HG02798 (cell line): ENCODE measurements around the gene AGBL2.
"Not testable (repeated sequence)": the region's sequence is repeated elsewhere in the genome, so short reads cannot be mapped to it uniquely, and the experiment has no call there.

Experiments used
- ATAC-seq: cut with Tn5 transposase; IDR thresholded peaks from one replicate; pipeline ENCODE4 v1.9.1; 2021; ENCODE audit warnings: mild to moderate bottlenecking; ENCODE audit not compliant: unreplicated experiment, poor library complexity

AGBL2 gene, protein sequence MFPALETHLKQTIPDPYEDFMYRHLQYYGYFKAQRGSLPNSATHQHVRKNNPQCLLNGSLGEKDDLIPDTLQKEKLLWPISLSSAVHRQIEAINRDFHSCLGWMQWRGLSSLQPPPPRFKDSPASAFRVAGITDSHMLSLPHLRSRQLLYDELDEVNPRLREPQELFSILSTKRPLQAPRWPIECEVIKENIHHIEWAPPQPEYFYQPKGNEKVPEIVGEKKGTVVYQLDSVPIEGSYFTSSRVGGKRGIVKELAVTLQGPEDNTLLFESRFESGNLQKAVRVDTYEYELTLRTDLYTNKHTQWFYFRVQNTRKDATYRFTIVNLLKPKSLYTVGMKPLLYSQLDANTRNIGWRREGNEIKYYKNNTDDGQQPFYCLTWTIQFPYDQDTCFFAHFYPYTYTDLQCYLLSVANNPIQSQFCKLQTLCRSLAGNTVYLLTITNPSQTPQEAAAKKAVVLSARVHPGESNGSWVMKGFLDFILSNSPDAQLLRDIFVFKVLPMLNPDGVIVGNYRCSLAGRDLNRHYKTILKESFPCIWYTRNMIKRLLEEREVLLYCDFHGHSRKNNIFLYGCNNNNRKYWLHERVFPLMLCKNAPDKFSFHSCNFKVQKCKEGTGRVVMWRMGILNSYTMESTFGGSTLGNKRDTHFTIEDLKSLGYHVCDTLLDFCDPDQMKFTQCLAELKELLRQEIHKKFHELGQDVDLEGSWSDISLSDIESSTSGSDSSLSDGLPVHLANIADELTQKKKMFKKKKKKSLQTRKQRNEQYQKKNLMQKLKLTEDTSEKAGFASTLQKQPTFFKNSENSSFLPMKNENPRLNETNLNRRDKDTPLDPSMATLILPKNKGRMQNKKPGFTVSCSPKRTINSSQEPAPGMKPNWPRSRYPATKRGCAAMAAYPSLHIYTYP

DNA sequence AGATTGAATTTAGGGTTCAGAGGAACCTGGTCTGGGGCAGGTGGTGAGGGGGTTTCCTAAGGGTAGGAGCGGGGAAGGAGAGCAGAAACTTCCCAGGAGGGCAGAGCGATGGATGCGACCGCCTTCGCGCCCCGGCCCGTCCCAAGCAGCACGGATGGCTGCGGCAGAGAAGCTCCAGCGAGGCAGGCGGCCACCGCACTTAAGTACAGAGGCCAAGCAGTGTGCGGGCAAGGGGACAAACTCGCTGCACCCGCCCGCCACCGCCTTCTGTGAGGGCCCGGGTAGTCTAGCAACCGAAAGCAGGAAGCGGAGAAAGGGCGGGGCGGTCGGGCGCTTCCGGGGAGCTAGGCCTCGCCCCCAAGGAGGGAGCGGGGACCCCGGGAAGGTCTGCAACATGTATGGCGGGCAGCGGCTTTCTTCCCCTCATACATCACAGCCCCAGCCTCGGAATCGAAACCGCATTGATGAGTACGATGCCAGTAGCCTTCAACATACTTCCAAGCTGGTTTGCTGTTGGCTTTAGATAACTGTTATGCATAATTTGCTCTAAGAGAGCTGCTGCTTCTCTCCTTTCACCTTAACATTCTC, at the start of gene AGBL2:
Gene AGBL2 (minus strand): TSS at position 288 of the 588 bp plus-strand sequence. CDS start 719 bp downstream, outside the sequence.
- peak; percentile 99 for ATAC-seq

DNA sequence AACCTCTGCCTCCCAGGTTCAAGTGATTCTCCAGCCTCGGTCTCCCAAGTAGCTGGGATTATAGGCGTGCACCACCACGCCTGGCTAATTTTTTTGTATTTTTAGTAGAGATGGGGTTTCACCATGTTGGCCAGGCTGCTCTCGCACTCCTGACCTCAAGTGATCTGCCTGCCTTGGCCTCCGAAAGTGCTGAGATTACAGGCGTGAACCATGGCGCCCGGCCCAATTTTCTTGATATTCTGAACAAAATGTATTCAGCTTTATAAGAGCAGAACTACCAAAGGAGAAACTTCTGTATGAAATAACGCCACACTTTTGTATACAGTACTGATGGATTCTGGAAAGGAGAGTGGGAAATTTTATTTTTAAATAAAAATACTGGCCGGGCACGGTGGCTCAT, 44.1 kb upstream of the AGBL2 start:
- not testable (repeated sequence) for ATAC-seq

DNA sequence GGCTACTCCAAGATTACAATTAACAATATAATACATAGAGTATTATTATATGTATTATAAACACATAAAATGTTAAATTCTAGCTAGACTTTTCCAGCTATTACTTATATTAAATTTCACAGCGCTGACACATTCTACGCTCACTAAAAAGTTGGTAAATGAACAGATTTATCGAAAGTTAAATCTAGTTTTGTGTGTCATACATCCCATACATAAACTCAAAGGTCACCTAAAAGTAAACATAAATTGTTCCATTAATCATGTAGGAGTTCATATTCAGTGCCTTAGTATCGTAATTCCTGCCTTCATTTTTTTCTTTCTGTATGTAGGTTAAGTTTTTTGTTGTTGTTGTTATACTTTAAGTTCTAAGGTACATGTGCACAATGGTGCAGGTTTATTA, 41.0 kb upstream of the AGBL2 start:
- no peak for ATAC-seq

DNA sequence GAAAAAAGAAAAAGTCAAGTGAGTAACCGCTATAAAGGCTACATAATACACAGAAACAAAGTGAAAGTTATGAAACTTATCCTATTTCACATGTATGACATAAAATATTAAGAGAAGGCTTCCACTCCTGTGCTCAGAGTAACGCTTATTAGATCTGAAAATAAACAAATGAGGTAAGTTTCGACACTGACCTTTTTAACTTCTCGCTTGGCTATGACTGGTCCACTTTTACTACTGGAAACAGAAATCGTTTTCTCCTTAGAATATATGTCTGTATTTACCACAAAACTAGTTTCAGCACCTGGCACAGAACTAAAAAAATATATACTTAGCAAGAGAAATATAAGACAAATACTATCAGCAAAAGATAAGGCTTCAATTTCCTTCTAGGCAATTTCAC, 35.6 kb upstream of the AGBL2 start:
- ATAC-seq: no peak

DNA sequence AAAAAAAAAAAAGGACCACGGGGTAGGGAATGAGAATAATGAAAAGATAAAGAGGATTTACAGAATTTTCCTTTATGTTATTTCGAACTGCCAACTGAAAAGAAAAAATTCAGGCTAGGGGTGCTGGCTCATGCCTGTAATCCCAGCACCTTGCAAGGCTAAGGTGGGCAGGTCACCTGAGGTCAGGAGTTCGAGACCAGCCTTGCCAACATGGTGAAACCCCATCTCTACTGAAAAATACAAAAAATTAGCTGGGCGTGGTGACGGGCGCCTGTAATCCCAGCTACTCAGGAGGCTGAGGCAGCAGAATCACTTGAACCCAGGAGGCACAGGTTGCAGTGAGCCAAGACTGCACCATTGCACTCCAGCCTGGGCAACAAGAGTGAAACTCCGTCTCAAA, 27.3 kb upstream of the AGBL2 start:
- not testable (repeated sequence) for ATAC-seq

DNA sequence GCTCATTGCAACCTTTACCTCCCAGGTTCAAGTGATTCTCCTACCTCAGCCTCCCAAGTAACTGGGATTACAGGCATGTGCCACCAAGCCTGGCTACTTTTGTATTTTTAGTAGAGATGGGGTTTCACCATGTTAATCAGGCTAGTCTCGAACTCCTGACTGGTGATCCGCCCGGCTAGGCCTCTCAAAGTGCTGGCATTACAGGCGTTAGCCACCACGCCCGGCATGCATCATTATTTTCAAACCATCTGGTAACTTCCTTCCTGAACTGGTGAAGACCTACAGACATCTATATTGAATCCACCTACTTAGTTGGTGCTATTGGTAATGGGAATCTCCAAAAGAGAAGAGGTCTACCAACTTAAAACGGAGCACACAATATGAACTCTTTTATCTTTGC, 22.6 kb upstream of the AGBL2 start:
- not testable (repeated sequence) for ATAC-seq

DNA sequence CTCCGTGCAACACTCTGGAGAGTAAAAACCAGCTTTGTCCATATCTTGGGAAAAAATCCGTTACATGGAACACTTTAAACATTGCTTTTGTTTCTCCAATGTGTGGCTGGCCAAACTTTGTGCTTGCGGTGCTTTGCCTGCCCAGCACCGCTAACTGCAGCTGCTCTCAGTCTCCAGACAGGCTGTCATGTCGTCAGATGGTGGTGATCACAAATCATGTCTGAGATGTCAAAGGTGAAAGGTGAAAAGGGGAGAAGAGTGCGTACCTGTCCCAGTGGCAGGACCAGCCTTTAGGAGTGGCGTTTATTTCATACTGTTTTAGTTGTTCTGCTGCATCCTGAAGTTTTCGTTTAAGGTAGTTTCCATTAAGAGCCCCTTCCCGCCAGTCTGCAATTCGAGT, 17.1 kb upstream of the AGBL2 start:
- ATAC-seq: no peak

DNA sequence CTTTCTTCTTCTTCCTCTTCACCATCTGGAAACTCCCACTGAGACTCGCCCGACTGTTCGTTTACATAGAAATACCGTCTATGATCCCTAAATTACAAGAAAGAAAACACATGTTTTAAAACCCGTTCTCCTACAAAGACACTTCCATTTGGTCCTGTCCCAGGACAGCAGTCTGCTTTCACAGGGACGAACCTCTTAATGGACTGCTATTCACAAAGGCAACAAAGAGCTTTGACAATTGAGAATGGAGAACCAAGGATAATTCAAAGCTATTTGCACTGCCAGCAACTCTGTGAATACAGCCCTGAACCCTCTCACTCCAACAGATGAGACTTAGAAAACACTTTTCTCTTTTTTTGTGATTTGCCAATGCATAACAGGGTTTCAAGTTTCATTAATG, 16.3 kb upstream of the AGBL2 start:
- ATAC-seq: no peak

DNA sequence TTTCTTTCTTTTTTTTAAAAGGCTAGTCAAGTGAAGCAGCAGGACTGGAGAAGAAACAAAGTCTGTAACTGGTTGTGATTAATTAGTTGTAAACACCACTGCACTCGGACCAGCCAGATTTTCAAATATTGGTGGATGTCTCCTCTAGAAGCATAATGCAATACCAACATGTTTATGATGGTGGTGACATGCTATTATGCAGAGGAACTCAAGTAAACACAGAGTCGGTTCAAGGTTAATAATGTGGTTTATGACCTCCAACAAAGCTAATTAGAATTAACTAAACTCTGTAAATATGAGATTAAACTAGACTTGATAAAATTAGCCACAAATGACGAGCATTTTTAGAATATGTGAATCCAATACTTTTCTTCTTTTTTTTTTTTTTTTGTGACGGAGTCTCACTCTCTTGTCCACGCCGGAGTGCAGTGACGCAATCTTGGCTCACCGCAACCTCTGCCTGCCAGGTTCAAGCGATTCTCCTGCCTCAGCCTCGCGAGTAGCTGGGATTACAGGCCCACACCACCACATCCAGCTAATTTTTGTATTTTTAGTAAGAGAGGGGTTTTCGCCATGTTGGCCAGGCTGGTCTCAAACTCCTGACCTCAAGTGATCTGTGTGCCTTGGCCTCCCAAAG, 11.8 kb upstream of the AGBL2 start:
- ATAC-seq: no peak

DNA sequence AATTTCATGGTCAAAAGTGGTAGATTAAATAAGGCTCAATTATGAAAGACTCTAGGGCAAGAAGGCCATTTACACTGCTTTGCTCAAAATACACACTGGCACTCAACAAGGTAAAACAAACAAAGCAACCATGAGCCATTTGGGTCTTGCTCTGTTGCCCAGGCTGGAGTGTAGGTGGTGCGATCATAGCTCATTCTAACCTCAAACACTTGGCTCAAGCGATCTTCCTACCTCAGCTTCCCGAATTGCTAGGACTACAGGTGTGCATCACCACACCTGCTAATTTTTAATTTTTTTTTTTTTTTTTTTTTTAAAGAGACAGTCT, 10.9 kb upstream of the AGBL2 start:
- ATAC-seq: no peak

DNA sequence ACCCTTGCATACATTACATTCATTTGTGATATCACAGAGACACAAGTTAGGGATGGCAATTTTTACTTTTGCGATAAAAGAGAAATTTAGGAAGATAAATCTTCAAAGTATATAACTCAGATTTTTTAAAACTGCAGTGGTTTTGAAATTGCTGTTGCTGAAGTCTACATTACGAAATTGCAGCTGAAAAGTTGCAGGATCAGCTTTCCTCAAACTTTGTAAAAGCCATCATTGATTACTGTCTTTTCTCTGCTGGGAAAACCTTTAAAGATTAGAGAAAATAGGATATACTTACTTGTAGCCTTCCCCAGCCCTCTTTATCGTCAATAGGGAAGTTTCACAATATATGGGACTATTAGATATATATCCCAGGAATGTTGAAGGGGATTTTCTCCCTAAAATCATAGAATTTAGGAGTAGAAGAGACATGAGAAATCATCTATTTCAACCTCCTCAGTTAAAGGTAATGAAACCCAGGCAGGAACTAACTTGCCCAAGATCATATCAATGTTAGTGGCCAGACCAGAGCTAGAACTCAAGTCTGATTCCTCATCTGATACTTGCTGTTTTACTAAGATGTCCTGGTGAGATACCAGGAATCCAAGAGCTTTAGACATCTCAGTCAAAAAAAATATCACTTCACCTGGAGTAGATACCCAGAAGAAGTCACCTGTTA, 10.4 kb upstream of the AGBL2 start:
- ATAC-seq: no peak

DNA sequence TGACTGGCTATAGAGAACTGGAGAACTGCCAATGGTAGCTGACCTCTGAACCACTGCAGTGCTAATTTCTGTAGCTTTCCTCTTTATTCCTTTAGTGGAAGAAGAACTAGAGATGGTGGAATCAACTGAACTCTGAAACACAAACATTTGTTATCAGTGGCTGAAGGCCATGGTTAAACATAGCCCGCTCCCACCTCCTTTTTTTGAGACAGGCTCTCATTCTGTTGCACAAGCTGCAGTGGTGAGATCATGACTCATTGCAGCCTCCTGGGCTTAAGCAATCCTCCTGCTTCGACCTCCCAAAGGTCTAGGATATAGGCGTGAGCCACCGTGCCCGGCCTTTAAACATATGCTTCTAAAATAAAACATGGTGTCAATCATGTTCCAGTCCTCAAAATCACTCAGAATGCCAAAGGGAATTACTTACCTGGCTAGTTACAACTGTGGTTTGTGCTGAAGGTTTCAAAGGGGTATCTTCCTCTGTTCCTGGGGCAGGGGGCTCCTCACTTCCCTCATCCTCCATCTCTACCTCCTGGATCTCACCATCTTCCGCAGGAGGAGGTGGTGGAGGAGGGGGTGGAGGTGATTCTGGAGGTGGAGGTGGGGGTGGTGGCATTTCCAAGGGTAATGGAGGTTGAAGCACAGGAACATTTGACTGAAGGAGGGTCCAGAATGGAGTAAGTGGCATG, 9.0 kb upstream of the AGBL2 start:
- ATAC-seq: no peak

DNA sequence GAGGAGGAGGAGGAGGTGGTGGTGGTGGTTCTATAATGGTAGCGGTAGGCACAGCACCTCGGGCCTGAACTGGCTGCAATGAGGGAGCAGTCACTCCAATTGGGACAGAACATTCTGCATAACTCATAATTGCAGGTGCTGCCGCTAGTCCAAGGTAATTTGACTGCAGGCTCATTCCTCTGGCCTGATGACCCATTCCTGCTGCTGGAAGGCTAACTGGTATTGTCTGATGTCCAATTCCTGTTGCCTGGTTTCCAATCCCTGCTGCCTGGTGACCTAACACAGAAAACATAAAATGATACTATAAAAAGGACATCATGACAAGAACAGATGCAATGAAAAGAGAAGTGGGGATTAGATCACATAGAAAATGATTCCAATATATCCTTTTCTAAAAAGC, 7.9 kb upstream of the AGBL2 start:
- ATAC-seq: no peak

DNA sequence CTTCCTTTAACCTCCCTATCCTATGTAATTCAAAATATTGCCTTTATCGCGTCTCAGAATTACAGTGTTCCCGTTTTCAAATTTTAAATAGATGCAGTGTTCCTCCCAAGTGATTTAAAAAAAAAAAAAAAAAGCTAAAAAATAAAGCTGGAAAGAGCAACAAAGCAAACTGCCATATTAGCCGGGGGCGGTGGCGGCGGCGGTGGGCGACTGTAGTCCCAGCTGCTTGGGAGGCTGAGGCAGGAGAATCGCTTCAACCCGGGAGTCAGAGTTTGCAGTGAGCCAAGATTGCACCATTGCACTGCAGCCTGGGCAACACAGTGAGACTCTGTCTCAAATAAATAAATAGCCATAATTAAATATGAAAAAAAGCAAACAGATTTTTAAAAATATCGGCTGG, 5.5 kb upstream of the AGBL2 start:
- no peak for ATAC-seq

DNA sequence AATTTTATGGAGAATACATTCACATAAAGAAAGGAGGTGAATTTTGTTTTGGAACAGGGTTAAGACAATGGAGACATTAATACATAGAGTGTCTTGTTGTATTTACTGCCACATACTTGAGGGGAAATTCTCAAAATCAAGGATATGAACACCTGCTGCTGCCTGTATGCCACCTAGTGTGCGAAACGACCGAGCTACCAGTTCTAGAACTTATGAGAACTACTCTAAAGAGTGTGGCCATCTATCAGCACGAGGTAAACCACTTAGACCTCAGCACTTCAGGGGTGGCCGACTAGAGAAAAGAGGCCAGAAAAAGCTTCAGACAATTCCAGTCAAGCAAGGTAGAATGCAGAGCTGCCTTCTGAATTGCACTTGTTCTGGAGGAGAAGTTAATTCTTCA, 1.5 kb upstream of the AGBL2 start:
- ATAC-seq: no peak

DNA sequence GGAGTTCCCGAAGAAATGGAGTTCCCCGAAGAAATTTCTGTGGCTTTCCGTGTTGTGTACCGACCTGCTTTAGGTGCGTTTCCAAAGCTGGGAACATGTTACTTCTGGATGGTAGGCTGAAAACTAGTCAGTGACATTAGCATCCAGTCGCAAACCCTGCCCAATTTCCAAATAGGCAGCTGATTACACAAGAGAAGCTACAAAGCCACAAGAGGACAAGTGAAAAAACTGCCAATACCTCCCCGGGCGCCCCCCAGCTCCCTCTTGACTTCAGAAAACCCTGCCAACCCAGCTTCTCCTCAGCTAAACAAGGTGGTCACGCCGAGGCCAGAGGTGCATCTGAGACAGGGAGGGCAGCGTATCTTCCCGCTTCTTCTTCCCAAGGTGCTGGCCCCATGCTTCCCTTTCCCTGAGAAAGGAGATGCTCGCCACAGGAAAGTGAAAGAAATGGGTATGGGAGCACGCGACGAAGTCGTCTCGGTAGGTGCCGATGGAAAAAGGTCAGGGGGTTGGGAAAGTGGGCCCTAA, 551 bp downstream of the AGBL2 start:
- ATAC-seq: peak; percentile 8

DNA sequence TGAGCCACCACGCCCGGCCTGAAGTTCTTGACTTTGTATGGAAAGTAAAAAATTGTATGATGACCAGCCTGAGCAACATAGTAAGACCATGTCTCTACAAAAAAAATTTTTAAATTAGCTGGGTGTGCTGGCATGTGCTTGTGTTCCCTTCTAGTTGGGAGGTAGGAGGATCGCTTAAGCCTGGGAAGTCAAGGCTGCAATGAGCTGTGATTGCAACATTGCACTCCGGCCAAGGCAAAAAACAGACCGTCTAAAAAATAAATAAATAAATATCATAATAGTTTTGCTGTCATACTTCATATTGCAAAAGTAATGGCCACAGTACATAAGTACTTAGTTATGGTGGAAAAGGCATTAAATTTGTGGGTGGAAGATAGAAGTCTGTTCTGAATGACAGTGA, 3.4 kb downstream of the AGBL2 start:
- ATAC-seq: no peak

DNA sequence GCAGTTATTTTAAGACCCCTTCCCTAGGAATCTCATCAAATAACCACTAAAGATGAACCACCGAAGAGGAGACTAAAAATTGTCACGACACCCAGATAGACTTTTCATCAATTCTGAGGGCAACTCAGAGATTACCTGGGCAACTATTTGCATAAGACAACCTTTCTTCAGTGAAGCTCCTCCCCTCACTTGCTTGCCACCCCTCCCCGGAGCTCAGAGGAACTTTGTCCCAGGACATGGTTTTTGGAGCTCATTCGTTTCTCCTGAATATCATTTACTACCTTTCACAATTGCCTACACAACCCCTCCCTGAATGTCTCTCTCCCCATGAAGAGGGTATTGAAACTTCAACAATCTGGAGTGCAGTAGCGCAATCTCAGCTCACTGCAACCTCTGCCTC, 3.9 kb downstream of the AGBL2 start:
- ATAC-seq: no peak

DNA sequence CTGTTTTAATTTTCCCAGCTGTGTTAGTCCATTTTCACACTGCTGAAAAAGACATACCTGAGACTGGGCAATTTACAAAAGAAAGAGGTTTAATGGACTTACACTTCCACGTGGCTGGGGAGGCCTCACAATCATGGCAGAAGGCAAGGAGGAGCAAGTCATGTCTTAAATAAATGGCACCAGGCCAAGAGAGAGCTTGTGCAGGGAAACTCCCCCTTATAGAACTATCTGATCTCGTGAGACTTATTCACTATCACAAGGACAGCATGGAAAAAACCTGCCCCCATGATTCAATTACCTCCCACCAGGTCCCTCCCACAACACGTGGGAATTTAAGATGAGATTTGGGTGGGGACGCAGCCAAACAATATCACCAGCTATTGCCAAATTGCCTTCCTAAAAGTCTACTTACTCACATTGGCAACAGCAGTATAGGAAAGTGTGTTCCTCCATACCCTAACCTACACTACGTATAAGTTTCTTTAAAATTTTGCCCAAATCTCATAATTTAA, 7.8 kb downstream of the AGBL2 start:
- ATAC-seq: not testable (repeated sequence)
